SW480 (cell line): ENCODE data around the gene KRTAP20-4.

Source experiments
- DNase-seq: peaks from one replicate; pipeline ENCODE4 v3.0.0-alpha.2; 2016; ENCODE audit warnings: low spot score

KRTAP20-4 gene

DNA sequence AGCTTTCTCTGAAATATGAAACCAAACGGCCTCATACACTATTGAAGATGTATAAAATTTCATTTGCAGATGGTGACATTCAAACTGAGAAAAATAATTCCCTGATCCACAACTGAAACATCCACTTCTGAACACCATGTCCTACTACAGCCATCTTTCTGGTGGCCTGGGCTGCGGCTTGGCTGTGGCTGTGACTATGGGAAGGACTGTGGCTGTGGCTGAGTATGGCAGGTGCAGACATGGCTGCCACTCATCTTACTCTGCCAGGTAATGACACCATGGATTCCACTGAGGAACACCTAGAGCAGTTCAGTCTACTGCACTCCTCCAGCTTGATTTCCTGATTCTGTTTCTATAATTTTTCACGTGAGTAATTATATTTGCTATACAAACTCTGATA is at the start of gene KRTAP20-4:
Gene KRTAP20-4 (plus strand): TSS at position 106 of the 400 bp plus-strand sequence.
- DNase-seq: no peak

DNA sequence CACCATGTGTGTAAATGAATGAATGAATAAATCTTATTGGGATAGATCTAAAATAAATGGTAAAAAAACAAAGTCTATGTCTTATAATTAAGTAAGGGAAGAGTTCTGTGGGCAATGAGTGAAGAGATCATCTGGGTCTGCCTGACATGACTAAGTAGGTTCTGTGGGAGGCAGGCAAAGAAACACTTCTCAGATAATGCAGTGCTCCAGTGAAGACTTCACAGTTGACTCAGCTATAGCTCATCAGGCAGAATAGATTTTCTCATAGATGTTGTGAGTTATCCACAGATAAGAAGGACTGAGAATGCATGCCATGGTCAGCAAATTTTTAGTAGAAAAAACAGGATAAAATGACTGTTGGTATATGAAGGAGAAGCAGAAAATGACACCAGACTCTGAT is 42.7 kb upstream of the KRTAP20-4 start:
- no peak for DNase-seq

DNA sequence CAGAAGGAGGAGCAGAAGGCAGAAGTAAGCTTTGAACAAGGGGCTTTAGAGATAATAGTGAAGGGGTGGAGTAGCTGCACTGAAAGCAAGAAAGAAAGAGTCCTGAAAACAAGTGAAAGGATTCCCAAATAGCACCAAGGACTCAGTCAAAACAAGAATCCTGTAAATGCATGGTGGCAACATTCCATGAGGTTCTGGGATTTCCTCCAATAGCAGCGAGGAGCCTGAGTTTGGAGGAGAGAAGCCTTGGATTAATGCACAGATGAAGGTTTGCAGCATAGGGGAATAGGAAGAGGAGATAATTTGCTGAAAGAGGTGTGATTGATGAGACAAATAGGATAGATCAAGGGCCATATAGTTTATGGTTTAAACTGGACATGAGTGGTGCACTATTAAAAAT is 41.1 kb upstream of the KRTAP20-4 start:
- DNase-seq: no peak

DNA sequence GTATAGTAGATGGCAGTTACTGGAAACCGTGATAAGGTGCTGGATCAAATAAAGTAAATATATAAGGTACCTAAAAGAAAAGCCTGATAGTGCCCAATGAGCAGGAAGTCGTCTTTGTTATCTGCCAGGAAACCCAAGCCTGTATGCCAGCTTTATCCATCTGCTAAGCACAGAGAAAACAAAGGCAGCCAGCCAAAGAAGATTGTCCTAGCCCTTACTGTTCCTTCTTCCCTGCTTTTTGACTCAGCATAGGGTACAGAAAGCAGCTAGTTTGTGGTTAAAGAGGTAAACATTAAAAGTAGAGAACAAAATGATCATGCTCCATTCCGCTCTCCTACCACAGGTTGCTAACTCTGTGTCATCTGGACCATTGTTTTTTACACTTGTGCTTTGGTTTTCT is 40.3 kb upstream of the KRTAP20-4 start:
- DNase-seq: no peak

DNA sequence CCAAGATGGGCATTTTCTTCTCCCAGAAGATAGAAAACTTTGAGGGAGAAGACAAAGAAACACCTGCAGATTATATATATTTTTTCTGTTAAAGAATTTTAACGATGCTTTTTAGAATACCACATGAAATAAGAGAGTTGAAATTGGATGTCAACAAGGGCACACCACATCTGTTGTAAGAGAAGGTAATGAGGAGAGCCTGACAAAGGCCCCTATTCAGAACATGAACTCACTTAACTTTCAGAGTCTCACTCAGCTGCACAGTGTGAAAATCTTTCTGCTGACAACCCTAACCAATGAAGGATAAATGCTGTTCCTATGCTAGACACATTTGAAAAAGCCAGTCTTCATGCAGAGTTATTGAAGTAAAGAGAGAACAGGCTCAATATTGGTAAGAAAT is 37.6 kb upstream of the KRTAP20-4 start:
- DNase-seq: peak; percentile 79

DNA sequence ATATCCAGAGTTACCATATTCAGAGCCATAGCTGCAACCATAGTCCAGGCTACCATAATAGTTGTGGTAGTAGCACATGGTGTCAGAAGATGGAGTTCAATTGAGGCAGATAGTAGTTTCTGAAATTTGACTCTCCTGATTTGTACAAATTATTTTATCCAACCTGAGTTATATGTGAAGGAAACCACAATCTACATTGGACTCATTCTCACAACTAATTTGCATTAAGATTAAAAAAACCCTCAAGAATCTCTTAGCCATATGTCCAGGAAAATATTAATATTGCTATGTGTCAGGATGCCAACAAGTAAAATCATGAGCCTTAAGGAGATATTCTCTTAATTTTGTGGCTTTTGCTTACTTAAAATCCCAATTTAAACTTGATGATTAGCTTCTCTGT is 30.1 kb upstream of the KRTAP20-4 start, which contains the start of gene KRTAP22-2:
Gene KRTAP22-2 (minus strand): TSS at position 101 of the 400 bp plus-strand sequence.
- no peak for DNase-seq

DNA sequence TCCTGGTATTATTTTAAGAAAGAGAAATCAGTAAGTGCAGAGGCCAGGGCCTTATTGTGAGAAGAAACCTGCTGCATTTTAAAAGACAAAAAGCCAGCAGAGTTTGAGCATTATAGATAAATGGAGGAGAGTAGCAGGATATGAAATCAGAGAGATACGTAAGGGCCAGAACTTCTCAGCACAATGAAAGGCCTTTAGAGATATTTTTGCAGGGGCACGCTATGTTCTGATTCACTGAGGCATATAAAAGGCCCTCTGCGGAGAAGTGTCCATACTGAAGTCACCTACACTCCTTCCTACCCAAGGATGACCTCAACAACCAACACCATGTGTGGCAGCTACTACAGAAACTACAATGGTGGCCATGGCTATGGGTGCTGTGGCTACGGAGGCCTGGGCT is 28.3 kb upstream of the KRTAP20-4 start, which contains the start of gene KRTAP6-3:
Gene KRTAP6-3 (plus strand): TSS at position 301 of the 400 bp plus-strand sequence. CDS start 6 bp downstream, at position 307.
- no peak for DNase-seq

DNA sequence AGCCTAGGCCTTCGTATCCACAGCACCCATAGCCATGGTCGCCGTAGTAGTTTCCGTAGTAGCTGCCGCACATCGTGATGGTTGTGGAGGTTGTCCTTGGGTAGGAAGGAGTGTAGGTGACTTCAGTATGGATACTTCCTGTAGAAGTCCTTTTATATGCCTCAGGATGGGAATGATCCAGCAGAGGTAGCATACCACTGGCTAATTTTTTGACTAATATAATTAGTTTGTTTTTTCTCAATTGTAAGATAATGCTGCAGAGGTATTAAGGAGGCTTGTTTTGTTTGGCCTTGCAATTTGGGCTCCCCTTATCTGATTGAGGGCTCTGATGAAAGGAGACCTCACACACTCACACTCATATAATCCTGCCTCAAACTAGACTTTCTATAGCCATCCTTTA is 21.6 kb upstream of the KRTAP20-4 start, which contains the start of gene KRTAP6-2:
Gene KRTAP6-2 (minus strand): TSS at position 101 of the 400 bp plus-strand sequence. CDS start 28 bp downstream, at position 73.
- no peak for DNase-seq

DNA sequence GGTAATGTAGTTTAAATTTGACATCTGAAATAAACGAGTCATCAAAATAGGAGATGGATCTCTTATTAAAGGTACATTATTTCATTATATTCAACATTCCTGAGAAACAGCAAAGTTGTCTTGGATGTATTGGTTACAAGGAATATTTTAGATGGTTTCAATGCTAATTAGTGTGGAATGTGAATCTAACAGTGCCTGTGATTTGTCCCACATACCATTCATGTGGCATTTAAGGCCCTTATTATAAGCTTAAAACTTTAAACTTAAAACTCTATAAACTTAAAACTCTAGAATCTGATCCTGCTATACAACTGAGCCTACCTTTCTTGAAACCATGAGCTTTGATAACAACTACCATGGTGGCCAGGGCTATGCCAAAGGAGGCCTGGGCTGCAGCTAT is 19.6 kb upstream of the KRTAP20-4 start, which contains the start of gene KRTAP22-1:
Gene KRTAP22-1 (plus strand): TSS at position 301 of the 400 bp plus-strand sequence.
- no peak for DNase-seq

DNA sequence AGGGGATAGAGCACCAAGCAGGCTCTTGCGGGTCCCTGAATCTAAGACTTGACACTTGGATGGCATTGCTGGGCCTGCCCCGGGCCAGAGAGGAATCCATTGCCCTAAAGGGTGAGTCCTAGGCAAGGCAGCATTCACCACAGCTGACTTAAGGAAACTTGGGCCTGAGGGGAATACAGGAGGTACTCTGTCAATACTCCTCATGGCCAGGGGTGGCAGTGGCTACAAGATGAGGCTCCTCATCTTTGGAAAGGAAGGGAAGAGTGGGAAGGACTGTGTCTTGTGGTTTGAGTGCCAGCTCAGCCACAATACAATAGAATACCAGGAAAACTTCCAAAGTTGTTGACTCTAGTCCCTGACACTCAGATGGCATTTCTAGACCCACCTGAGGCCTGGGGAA is 14.5 kb upstream of the KRTAP20-4 start:
- no peak for DNase-seq

DNA sequence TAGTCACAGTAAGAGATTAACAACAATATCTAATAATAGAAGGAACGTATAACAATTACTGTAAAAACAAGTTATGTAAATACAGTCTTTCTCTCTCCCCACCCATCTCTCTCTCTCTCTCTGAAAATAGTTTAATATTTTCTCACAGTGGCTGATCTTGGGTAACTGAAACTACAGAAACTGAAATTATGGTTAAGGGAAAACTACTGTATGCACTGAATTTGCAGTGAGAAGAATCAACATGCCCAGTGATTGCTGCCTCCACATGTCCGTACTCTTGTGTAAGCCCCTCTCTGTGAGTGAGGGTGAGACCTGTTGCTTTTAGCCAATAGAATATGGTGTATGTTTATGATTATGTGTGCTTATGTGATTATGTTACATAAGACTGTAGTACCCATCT is 8.3 kb upstream of the KRTAP20-4 start:
- no peak for DNase-seq

DNA sequence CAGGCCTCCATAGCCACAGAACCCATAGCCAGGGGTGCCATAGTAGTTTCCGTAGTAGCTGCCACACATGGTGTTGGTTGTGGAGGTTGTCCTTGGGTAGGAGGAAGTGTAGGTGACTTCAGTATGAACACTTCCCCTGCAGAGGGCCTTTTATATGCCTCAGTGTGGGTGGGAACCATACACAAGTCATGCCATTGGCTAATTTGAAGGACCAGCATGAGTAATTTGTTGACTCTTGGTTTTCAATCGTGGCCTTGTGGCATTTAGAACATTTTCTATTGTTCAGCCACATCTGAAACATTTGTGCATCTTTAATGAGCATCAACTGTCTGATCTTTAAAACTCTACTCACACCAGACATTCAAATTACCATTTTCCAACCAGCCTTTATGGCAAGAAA is 6.6 kb upstream of the KRTAP20-4 start, which contains the start of gene KRTAP6-1:
Gene KRTAP6-1 (minus strand): TSS at position 95 of the 400 bp plus-strand sequence. CDS start 26 bp downstream, at position 69.
- peak; percentile 52 for DNase-seq

DNA sequence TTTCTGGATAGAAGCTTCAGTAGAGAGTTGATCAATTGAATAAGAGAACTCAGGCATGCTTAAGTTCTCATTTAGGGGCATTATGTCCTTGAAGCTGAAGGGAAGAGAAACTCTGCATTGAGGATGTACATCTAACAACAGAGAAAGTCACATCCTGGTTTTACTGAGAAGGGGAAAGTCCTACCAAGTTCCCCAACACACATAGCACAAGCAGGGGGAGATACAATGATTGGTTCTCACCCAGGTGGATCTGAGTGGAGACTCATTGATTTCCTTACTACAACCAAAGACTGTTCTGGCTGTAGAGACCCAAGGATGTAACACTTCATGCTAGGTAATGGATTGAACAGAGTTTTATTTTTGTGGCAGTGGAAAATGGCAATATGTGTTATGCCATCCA is 5.2 kb upstream of the KRTAP20-4 start:
- no peak for DNase-seq

DNA sequence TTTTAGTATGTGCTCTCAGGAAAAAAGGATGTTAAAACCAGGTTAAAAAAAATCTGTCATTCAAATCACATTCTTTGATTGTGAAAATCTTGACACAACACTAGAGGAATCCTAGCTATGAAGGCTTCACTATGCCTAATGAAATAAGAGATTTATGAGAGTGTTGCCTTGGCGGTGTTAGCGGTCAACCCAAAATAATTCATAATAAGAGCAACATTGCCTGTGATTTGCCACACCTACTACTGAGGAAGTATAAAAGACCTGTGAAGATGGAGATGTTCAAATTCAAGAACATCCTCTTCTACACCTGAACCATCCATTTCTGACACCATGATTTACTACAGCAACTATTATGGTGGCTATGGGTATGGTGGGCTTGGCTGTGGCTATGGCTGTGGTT is 4.3 kb upstream of the KRTAP20-4 start, which contains the start of gene KRTAP20-1:
Gene KRTAP20-1 (plus strand): TSS at position 301 of the 400 bp plus-strand sequence. CDS start 30 bp downstream, at position 331.
- DNase-seq: no peak

DNA sequence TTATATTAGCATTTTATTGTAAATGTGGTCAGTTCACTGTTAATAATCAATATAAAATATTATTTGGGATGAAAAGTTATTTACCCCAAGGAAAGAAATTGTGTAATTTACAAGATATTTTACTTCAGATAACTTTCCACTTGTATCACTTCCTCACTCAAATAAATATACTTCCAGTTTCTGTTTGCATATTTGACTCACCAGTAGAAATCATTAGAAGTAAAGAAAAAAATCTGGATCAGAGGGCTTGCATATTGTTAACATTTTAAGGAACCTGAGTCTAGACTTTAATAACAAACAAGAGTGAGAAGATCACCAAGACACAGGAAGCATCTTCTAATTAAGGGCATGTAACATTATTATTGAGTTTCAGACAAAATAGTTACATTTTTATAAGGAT is 347 bp upstream of the KRTAP20-4 start:
- no peak for DNase-seq

DNA sequence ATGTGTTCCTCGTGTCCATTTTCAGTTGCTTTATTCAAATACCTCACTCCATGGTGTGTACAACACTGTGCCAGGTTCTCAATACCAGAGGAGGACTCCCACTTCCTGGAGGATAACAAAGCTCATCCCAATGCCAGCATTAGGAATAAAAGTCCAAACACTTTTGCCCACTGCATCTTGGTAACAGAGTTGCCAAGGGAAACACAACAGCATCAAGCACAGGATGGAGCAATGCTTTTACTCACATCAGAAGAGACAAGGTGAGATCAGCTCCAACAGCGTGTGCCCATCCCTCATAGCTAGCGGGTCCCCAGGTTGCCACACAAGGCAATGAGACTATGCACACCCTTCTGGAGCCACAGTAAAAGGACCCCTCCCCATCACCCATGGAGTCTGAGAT is 2.9 kb downstream of the KRTAP20-4 start:
- DNase-seq: no peak

DNA sequence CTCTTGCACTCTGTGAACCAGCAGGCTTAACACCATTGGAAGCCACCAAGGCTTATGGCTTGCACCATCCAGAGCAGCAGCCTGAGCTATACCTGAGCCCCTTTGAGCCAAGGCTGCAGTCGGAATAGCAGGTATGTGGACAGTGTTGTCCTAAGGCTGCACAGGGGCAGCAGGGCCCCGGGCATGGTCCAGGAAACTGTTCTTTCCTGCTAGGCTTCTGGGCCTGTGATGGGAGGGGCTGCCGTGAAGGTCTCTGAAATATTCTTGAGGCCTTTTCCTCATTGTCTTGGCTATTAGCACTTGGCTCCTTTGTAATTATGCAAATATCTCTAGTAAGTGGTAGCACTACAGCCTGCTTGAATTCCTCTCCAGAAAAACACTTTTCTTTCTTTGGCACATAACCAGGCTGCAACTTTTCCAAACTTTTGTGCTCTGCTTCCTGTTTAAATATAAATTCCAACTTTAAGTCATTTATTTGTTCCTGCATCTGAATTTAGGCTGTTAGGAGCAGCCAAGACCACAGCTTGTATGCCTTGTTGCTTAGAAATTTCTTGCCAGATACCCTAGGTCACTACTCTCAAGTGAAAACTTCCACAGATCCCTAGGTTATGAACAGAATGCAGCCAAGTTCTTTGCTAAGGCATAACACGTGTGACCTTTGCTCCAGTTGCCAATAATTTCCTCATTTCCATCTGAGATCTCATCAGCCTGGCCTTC is 5.2 kb downstream of the KRTAP20-4 start:
- DNase-seq: no peak

DNA sequence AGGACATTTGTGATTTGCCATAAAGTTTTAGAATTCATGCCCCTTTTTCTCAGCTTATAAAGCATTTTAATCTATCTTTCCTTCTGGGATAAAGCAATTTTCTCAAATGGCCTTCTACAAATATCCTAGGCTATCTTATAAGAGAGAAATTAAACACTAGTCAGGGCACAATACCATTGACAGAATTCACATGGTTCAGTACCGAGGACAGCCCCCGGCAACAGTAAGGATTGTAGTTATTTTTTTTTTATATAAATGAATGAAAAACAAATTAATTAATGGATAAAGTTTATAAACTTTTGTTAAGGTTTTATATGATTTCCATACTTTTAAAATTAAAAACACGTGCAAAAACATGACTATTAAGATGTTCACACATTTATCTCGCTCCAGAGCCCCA is 7.7 kb downstream of the KRTAP20-4 start:
- DNase-seq: no peak

DNA sequence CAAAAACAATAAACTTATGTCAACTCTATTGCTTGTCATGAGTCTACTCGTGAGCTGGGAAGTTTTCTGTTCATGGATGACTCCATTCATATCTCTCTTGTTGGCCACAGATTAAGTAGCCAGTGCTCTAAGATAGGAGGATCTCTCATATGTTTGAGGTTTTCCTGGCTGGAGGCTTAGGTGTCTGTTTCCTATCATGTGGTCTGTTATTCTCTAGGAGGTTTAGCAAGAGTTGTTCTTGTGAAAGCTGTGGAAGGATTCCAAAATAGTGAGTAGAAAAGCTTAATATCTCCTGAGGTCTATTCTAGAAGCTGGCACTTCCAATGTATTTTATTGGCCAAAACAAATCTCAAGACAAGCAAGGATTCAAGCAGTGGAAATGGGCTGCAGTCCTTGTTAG is 8.8 kb downstream of the KRTAP20-4 start:
- no peak for DNase-seq

DNA sequence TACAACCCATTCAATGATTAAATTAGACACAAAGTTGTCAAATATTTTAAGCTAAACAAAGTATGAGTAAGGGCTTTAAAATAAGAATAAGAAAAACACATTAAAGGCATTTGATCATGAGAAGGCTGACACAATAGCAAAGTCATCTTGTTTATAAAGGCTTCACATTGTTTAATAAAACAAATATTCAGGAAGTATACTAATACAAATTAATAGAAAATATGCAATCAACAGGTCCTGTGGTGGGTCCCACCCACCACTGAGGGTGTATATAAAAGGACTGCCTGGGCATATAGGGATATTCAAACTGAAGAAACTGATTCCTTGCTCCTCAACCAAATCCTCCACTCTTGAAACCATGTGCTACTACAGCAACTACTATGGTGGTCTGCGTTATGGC is 14.5 kb downstream of the KRTAP20-4 start, which contains the start of gene KRTAP20-2:
Gene KRTAP20-2 (plus strand): TSS at position 301 of the 400 bp plus-strand sequence. CDS start 58 bp downstream, at position 359.
- DNase-seq: no peak

DNA sequence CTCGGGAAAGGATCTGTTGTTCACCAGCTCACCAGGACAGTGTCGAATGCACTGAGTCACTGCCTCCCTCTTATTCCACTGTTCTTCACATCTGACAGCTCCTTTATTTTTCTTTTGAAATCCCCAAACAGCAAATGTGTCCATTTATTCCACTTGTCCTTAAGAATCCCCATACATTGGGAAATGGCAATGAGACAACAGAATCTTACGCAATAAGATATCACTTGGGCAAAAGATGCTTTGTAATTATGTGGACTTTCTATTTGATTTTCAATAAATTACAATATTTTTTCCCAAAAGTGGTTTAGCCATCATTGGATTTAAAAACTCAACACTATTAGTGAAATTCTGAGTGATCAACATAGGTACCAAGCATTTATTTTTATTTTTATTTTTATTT is 18.3 kb downstream of the KRTAP20-4 start:
- DNase-seq: no peak

DNA sequence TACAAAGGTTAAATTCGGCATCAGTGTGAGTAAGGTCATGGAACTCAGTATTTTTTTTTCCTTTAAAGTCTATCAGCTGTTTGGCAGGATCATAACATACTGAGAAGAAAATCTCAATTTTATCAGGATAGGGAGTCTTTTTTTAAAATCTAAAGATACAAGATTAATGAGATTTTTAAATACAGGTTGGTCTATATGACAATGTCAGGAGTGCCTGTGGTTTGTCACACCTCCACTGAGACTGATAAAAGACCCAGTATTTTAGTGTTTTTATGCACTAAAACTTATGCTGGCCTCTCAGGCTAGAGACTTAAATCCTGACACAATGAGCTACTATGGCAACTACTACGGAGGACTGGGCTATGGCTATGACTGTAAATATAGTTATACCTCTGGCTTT is 22.1 kb downstream of the KRTAP20-4 start, which contains the start of gene KRTAP20-3:
Gene KRTAP20-3 (plus strand): TSS at position 301 of the 400 bp plus-strand sequence.
- no peak for DNase-seq

DNA sequence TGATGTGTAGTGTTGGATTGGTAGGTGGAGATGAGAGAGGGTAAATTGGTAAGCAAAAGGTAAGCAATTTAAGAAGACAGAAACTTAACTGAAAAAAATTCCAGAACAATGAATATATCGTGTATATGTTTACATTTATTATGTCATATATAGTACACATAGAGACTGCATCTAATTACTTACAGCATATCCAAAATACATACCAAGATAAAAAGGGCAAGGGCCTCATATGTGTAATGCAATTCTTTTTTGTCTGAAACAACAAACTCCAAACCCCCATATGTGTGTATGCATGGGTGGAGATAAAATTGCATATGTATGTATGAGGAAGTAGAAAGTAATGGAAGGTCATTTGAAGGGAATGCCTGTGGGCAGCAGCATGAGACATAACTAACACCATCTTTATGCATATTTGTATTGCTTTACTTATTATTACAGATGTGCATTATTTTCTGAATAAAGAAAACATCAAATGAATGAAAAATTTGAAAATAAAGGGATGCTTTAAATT is 26.5 kb downstream of the KRTAP20-4 start:
- DNase-seq: no peak
